DMS79 (cell line): ENCODE measurements around the gene HPRT1.

Source experiments
- DNase-seq: peaks from one replicate; lab custom pipeline; 2025; lab: John Stamatoyannopoulos, UW

The HPRT1 gene

GRCh38 chrX:134476284-134476683 lies 16.3 kb downstream of the HPRT1 start:
- no peak for DNase-seq

GRCh38 chrX:134478374-134478773 lies 18.4 kb downstream of the HPRT1 start:
- no peak for DNase-seq

GRCh38 chrX:134480061-134480460 lies 20.1 kb downstream of the HPRT1 start:
- DNase-seq: no peak

GRCh38 chrX:134481339-134481738 lies 21.4 kb downstream of the HPRT1 start:
- no peak for DNase-seq

GRCh38 chrX:134482371-134482770 lies 22.4 kb downstream of the HPRT1 start:
- no peak for DNase-seq

- DNase-seq: peak; percentile 1
Observed at GRCh38 chrX:134484039-134484438, 24.1 kb downstream of the HPRT1 start.

DNA sequence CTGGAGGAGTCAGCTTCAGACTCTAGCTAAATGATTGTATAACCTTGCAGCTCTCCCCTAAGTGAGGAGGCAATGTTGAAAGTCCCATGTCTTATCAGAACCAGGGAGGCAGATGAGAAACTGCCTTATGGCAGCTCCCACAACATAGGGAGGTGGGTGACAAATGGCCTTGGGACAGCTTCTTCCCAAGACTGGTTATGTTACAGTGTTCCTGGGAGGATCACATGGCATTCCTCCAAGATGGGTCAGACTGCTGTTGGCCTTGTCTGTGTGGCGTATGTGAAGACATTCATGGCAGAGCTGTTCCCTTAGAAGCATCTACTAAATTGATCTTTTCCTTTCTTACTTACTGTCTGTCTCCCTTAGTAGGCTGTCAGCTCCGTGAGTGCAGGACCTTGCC lies 42.0 kb downstream of the HPRT1 start:
- DNase-seq: no peak

DNA sequence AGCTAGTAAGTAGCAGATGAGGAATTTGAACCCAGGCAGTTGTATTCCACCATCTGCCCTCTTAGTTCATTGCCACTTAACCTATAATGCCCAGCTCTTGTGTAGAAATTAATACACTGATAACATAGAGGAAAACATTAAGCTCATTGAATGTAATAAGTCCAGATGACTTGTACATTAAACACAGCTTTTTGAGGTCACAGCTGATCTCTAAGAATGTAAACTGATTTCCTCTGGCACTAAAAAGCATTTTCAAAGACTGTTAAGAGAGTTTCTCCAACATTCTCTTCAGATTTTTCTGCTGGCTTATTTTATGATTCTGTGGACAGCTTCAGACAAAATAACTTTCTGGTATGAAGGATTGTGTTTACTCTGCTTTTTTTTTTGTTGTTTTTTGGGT lies 42.7 kb downstream of the HPRT1 start:
- no peak for DNase-seq

GRCh38 chrX:134512566-134512965 lies 52.6 kb downstream of the HPRT1 start:
- no peak for DNase-seq

DNA sequence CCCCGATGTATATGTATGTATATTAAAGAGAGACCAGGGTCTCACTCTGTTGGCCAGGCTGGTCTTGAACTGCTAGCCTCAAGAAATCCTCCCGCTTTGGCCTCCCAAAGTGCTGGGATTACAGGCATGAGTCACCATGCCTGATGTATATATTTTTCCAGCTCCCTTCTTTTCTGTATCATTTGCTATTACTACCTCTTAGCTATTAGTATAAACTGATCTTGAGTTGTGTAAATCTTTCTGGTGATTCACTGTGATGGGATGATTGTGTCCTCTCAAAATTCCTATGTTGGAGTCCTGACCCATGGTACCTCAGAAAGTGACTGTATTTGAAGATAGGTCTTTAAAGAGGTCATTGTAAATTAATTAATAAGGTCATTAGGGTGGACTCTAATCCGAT lies 53.1 kb downstream of the HPRT1 start:
- no peak for DNase-seq

DNA sequence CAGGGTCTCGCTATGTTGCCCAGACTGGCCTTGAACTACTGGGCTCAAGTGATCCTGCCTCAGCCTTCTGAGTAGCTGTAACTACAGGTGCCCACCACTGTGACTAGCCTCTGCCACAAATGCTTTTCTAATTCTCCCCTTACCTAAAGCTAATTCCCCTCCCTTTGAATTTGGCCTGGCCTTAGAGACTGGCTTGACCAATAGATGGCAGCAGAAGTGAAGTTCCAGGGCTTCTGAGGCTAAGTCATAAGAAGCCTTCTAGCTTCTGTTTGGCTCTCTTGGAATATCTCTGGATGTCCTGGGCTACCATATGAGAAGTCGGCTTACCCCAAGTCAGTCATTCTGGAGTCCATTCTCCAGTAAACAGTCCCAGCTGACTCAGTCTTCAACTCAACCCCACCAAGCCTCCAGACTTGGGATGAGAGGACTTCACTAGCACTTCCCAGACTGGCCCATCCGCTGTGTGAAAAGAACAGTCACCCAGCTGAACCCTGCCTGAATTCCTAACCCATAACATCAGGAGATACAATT lies 61.0 kb downstream of the HPRT1 start:
- DNase-seq: no peak

- no peak for DNase-seq
Observed at GRCh38 chrX:134524181-134524580, 64.2 kb downstream of the HPRT1 start.

GRCh38 chrX:134525086-134525792 lies 65.3 kb downstream of the HPRT1 start:
- DNase-seq: no peak

DNA sequence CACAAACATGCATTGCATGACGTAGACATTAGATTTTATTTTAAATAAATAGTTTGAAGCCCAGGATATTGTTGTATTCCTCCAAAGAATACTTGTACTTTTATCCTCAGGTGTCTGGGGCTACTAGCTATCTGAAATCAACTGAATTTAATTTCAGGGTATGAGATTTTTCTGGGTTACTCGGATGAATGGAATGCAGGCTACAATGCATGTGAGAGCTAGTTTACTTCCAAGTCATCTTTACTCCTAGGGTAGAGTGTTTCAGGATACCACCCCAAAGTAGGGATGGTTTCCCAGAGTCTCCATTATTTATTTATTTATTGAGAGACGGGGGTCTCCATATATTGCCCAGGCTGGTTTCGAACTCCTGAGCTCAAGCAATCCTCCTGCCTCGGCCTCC lies 66.4 kb downstream of the HPRT1 start:
- DNase-seq: no peak

GRCh38 chrX:134528960-134529359 lies 69.0 kb downstream of the HPRT1 start:
- no peak for DNase-seq

GRCh38 chrX:134529481-134529880 lies 69.5 kb downstream of the HPRT1 start:
- no peak for DNase-seq

- no peak for DNase-seq
Observed at GRCh38 chrX:134530845-134531244, 70.9 kb downstream of the HPRT1 start.

- DNase-seq: no peak
Observed at GRCh38 chrX:134533352-134533751, 73.4 kb downstream of the HPRT1 start.

GRCh38 chrX:134533952-134534351 lies 74.0 kb downstream of the HPRT1 start:
- no peak for DNase-seq

- no peak for DNase-seq
Observed at GRCh38 chrX:134537179-134537955, 77.4 kb downstream of the HPRT1 start.

GRCh38 chrX:134538316-134538715 lies 78.4 kb downstream of the HPRT1 start:
- DNase-seq: no peak

- DNase-seq: no peak
Observed at GRCh38 chrX:134541906-134542305, 81.9 kb downstream of the HPRT1 start.

DNA sequence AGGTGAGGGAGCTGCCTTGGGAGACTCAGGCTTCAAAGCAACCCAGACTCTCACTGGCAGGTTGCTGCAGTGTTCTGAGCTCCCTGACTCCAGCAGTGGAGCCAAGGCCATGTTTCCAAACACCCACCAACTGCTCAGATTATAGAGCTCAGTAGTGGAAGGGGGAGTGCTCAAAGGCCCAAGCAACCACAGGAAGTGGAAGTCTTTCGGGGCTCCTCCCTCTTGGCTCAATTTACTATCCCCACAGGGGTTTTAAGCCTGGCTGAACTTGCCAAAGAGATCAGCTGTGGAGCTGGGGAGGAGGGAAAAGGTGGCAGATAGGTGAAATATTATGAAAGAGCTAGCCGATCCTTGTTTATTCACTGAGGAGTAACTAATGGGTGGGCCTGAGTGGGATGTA lies 82.5 kb downstream of the HPRT1 start:
- DNase-seq: peak; percentile 30
